T-helper 2 cell treated with Interferon-gamma antibody and Interleukin-4, amounts not matched to agents 5 μg/mL and 100 μg/mL, for 36 hours (primary cell): ENCODE data around the gene PPM1L.

Experiments used
- DNase-seq: peaks from one replicate; pipeline ENCODE4 v3.0.0; 2021; ENCODE audit warnings: low spot score
- H3K27ac Mint-ChIP-seq: one replicate; pipeline ENCODE4 v1.8.0; 2021; ENCODE audit warnings: mild to moderate bottlenecking, mixed read lengths
- H3K27me3 Mint-ChIP-seq: one replicate; pipeline ENCODE4 v1.8.0; 2021; ENCODE audit warnings: low read depth, mixed read lengths
- H3K36me3 Mint-ChIP-seq: one replicate; pipeline ENCODE4 v1.8.0; 2021; ENCODE audit warnings: low read depth, mixed read lengths
- H3K4me1 Mint-ChIP-seq: one replicate; pipeline ENCODE4 v1.8.0; 2021; ENCODE audit warnings: low read depth, mixed read lengths
- H3K4me3 Mint-ChIP-seq: one replicate; pipeline ENCODE4 v1.8.0; 2022; ENCODE audit warnings: mild to moderate bottlenecking, moderate library complexity, mixed read lengths
- H3K9me3 Mint-ChIP-seq: one replicate; pipeline ENCODE4 v1.8.0; 2021; ENCODE audit warnings: mixed read lengths

PPM1L gene

GRCh38 chr3:160778480-160778879 is 22.4 kb downstream of the PPM1L start:
- Mint-ChIP-seq H3K36me3 (no peaks in the 10 kb centered on the region), H3K9me3 (no peaks in the 10 kb centered on the region), H3K4me3 (no peak overlapping the region), H3K4me1 (no peaks in the 10 kb centered on the region), H3K27me3 (peaks cover 5% of the 10 kb centered on the region), H3K27ac (no peak overlapping the region)
- DNase-seq = no peak

GRCh38 chr3:160779040-160779439 is 23.0 kb downstream of the PPM1L start:
- no peaks in the 10 kb centered on the region for H3K36me3 Mint-ChIP-seq
- peaks cover 4% of the 10 kb centered on the region for H3K27me3 Mint-ChIP-seq
- no peak overlapping the region for H3K27ac Mint-ChIP-seq
- no peaks in the 10 kb centered on the region for H3K9me3 Mint-ChIP-seq
- no peak for DNase-seq
- no peak overlapping the region for H3K4me3 Mint-ChIP-seq
- H3K4me1 Mint-ChIP-seq = no peaks in the 10 kb centered on the region

- H3K4me1 Mint-ChIP-seq = no peaks in the 10 kb centered on the region
- H3K4me3 Mint-ChIP-seq = no peak overlapping the region
- no peaks in the 10 kb centered on the region for H3K36me3 Mint-ChIP-seq
- H3K27me3 Mint-ChIP-seq = peaks cover 5% of the 10 kb centered on the region
- no peaks in the 10 kb centered on the region for H3K9me3 Mint-ChIP-seq
- no peak overlapping the region for H3K27ac Mint-ChIP-seq
- DNase-seq = no peak
These were observed 24.2 kb downstream of the PPM1L start for GRCh38 chr3:160780245-160780644.

GRCh38 chr3:160781402-160781801 is 25.4 kb downstream of the PPM1L start:
- H3K36me3 Mint-ChIP-seq = no peaks in the 10 kb centered on the region
- H3K27ac Mint-ChIP-seq = no peak overlapping the region
- DNase-seq = no peak
- H3K27me3 Mint-ChIP-seq = peaks cover 6% of the 10 kb centered on the region
- H3K4me3 Mint-ChIP-seq = no peak overlapping the region
- H3K4me1 Mint-ChIP-seq = no peaks in the 10 kb centered on the region
- no peaks in the 10 kb centered on the region for H3K9me3 Mint-ChIP-seq

- Mint-ChIP-seq H3K27ac (no peak overlapping the region), H3K27me3 (peaks cover 6% of the 10 kb centered on the region), H3K4me3 (no peak overlapping the region), H3K36me3 (no peaks in the 10 kb centered on the region), H3K9me3 (peaks cover 3% of the 10 kb centered on the region), H3K4me1 (no peaks in the 10 kb centered on the region)
- DNase-seq = no peak
These were observed 25.8 kb downstream of the PPM1L start for GRCh38 chr3:160781863-160782262.

- Mint-ChIP-seq H3K36me3 (no peaks in the 10 kb centered on the region), H3K9me3 (peaks cover 18% of the 10 kb centered on the region), H3K27ac (no peak overlapping the region), H3K27me3 (peaks cover 6% of the 10 kb centered on the region), H3K4me1 (no peaks in the 10 kb centered on the region), H3K4me3 (no peak overlapping the region)
- no peak for DNase-seq
These were observed 28.8 kb downstream of the PPM1L start for GRCh38 chr3:160784853-160785252.

GRCh38 chr3:160790726-160791125 is 34.7 kb downstream of the PPM1L start:
- no peak overlapping the region for H3K4me3 Mint-ChIP-seq
- H3K4me1 Mint-ChIP-seq = no peaks in the 10 kb centered on the region
- H3K27me3 Mint-ChIP-seq = peaks cover 9% of the 10 kb centered on the region
- H3K9me3 Mint-ChIP-seq = peaks cover 18% of the 10 kb centered on the region
- no peak for DNase-seq
- H3K36me3 Mint-ChIP-seq = no peaks in the 10 kb centered on the region
- no peak overlapping the region for H3K27ac Mint-ChIP-seq

- no peaks in the 10 kb centered on the region for H3K36me3 Mint-ChIP-seq
- DNase-seq = no peak
- H3K27me3 Mint-ChIP-seq = peaks cover 13% of the 10 kb centered on the region
- H3K4me1 Mint-ChIP-seq = peaks cover 2% of the 10 kb centered on the region
- no peak overlapping the region for H3K4me3 Mint-ChIP-seq
- H3K27ac Mint-ChIP-seq = no peak overlapping the region
- H3K9me3 Mint-ChIP-seq = peaks cover 8% of the 10 kb centered on the region
These were observed 36.5 kb downstream of the PPM1L start for GRCh38 chr3:160792540-160792939.

GRCh38 chr3:160793722-160794252 is 37.8 kb downstream of the PPM1L start:
- no peak overlapping the region for H3K4me3 Mint-ChIP-seq
- H3K4me1 Mint-ChIP-seq = peaks cover 4% of the 10 kb centered on the region
- no peak for DNase-seq
- H3K36me3 Mint-ChIP-seq = no peaks in the 10 kb centered on the region
- peaks cover 17% of the 10 kb centered on the region for H3K27me3 Mint-ChIP-seq
- no peaks in the 10 kb centered on the region for H3K9me3 Mint-ChIP-seq
- no peak overlapping the region for H3K27ac Mint-ChIP-seq

GRCh38 chr3:160796089-160796812 is 40.2 kb downstream of the PPM1L start:
- Mint-ChIP-seq H3K27me3 (peaks cover 9% of the 10 kb centered on the region), H3K4me1 (peaks cover 14% of the 10 kb centered on the region), H3K36me3 (no peaks in the 10 kb centered on the region)

GRCh38 chr3:160796813-160797164 is 40.8 kb downstream of the PPM1L start:
- DNase-seq = no peak
- Mint-ChIP-seq H3K4me3 (no peak overlapping the region), H3K27me3 (peaks cover 7% of the 10 kb centered on the region), H3K9me3 (no peaks in the 10 kb centered on the region), H3K4me1 (peaks cover 18% of the 10 kb centered on the region), H3K27ac (no peak overlapping the region), H3K36me3 (no peaks in the 10 kb centered on the region)

More at GRCh38 chr3:160796089-160796812, 40.2 kb downstream of the PPM1L start:
- Mint-ChIP-seq H3K4me3 (no peak overlapping the region), H3K27ac (no peak overlapping the region), H3K9me3 (no peaks in the 10 kb centered on the region)
- no peak for DNase-seq

GRCh38 chr3:160797356-160797755 is 41.3 kb downstream of the PPM1L start:
- H3K36me3 Mint-ChIP-seq = no peaks in the 10 kb centered on the region
- H3K27ac Mint-ChIP-seq = no peak overlapping the region
- no peaks in the 10 kb centered on the region for H3K9me3 Mint-ChIP-seq
- no peak overlapping the region for H3K4me3 Mint-ChIP-seq
- peaks cover 11% of the 10 kb centered on the region for H3K27me3 Mint-ChIP-seq
- DNase-seq = no peak
- H3K4me1 Mint-ChIP-seq = peaks cover 24% of the 10 kb centered on the region

GRCh38 chr3:160801386-160802118 is 45.5 kb downstream of the PPM1L start:
- peak overlapping the region; percentile 79 for H3K27ac Mint-ChIP-seq
- peaks cover 29% of the 10 kb centered on the region for H3K4me1 Mint-ChIP-seq
- peaks cover 17% of the 10 kb centered on the region for H3K27me3 Mint-ChIP-seq
- peak overlapping the region; percentile 55 for H3K4me3 Mint-ChIP-seq
- DNase-seq = peak; percentile 71
- H3K36me3 Mint-ChIP-seq = no peaks in the 10 kb centered on the region
- no peaks in the 10 kb centered on the region for H3K9me3 Mint-ChIP-seq

GRCh38 chr3:160804762-160805161 is 48.7 kb downstream of the PPM1L start:
- Mint-ChIP-seq H3K27me3 (peaks cover 12% of the 10 kb centered on the region), H3K36me3 (no peaks in the 10 kb centered on the region), H3K4me3 (no peak overlapping the region), H3K27ac (no peak overlapping the region), H3K9me3 (no peaks in the 10 kb centered on the region), H3K4me1 (peaks cover 22% of the 10 kb centered on the region)
- no peak for DNase-seq
